SK-N-SH (cell line): ENCODE data around the gene XYLT2. TPM values are rescaled to one million over a fixed set of nuclear protein-coding genes. Genes with fewer than 3 reads are reported as not detected.

Experiments used
- CTCF ChIA-PET: fragments of 300-600, 350-600 bp; formaldehyde crosslinking; extraction: SDS; loops from one replicate; lab custom pipeline; 2021; lab: Yijun Ruan, JAX
- POLR2A ChIA-PET: fragments of 350-600 bp; sonication (Branson Sonifier 250); formaldehyde crosslinking; extraction: SDS; loops from one replicate; lab custom pipeline; 2020; ENCODE audit warnings: antibody characterized with exemption, inconsistent platforms; lab: Yijun Ruan, JAX
- DNase-seq: peaks from one replicate; pipeline ENCODE4 v3.0.0; 2012
- H2AFZ ChIP-seq: fragments of 200-600 bp; sonication (generic); 2 replicates; pipeline ENCODE4 v1.8.1; 2016; ENCODE audit warnings: antibody characterized with exemption, mild to moderate bottlenecking, low read depth
- H3F3A ChIP-seq: fragments of 200-600 bp; sonication (generic); replicated peaks from 2 replicates; pipeline ENCODE3; 2016; ENCODE audit warnings: antibody characterized with exemption, mild to moderate bottlenecking; ENCODE audit not compliant: insufficient read depth
- H3K27ac ChIP-seq, 2 experiments: fragments of 200-500 bp in 1 of 2; fragments of 200-600 bp in 1 of 2; sonication (Bioruptor generic) in 1 of 2; sonication (generic), shearing (Covaris generic) in 1 of 2; 2 replicates each; pipeline versions ENCODE4 v1.5.1 to v1.6.1; 2014 to 2016; ENCODE audit warnings: low read depth in 2 of 2, inconsistent platforms in 1 of 2, low read length in 1 of 2, mild to moderate bottlenecking in 1 of 2, mixed read lengths in 1 of 2
- H3K27me3 ChIP-seq: fragments of 200-600 bp; sonication (generic), shearing (Covaris generic); 2 replicates; pipeline ENCODE4 v1.6.1; 2016; ENCODE audit warnings: mixed run types; ENCODE audit not compliant: insufficient read depth
- H3K36me3 ChIP-seq, 2 experiments: fragments of 200-500 bp in 1 of 2; fragments of 200-600 bp in 1 of 2; sonication (Bioruptor generic) in 1 of 2; sonication (generic) in 1 of 2; replicated peaks in 1 of 2; 2 replicates each; pipeline versions ENCODE3 to v1.5.1; 2014 to 2016; ENCODE audit warnings: low read length in 1 of 2, mild to moderate bottlenecking in 1 of 2; ENCODE audit not compliant: insufficient read depth in 2 of 2, control insufficient read depth in 1 of 2
- H3K4me1 ChIP-seq, 2 experiments: fragments of 200-500 bp in 1 of 2; fragments of 200-600 bp in 1 of 2; sonication (Bioruptor generic) in 1 of 2; sonication (generic), shearing (Covaris generic) in 1 of 2; 2 replicates each; pipeline versions ENCODE4 v1.5.1 to v1.6.1; 2014 to 2016; ENCODE audit warnings: low read depth in 1 of 2, low read length in 1 of 2, mixed run types in 1 of 2; ENCODE audit not compliant: insufficient read depth in 2 of 2, control insufficient read depth in 1 of 2
- H3K4me2 ChIP-seq: fragments of 200-600 bp; sonication (generic), shearing (Covaris generic); 2 replicates; pipeline ENCODE4 v1.6.1; 2017; ENCODE audit warnings: mixed run types
- H3K4me3 ChIP-seq, 2 experiments: fragments of 200-500 bp in 1 of 2; fragments of 200-600 bp in 1 of 2; sonication (Bioruptor generic) in 1 of 2; sonication (generic), shearing (Covaris generic) in 1 of 2; 2 replicates each; pipeline versions ENCODE4 v1.5.1 to v1.8.1; 2014 to 2016; ENCODE audit warnings: low read depth in 2 of 2, inconsistent platforms in 1 of 2, low read length in 1 of 2, mild to moderate bottlenecking in 1 of 2, mixed read lengths in 1 of 2, moderate library complexity in 1 of 2
- H3K79me2 ChIP-seq: fragments of 200-600 bp; sonication (generic); 2 replicates; pipeline ENCODE4 v1.8.1; 2017; ENCODE audit warnings: mild to moderate bottlenecking; ENCODE audit not compliant: insufficient read depth
- H3K9ac ChIP-seq: fragments of 200-600 bp; sonication (generic); 2 replicates; pipeline ENCODE4 v1.6.1; 2017; ENCODE audit warnings: mixed run types
- H3K9me2 ChIP-seq: fragments of 200-600 bp; sonication (generic); 2 replicates; pipeline ENCODE4 v1.6.1; 2017; ENCODE audit warnings: mixed run types
- H3K9me3 ChIP-seq: fragments of 200-600 bp; sonication (generic); 2 replicates; pipeline ENCODE4 v1.6.1; 2017; ENCODE audit warnings: mixed run types, mild to moderate bottlenecking, moderate library complexity
- H4K20me1 ChIP-seq: fragments of 200-600 bp; sonication (generic); 2 replicates; pipeline ENCODE4 v1.6.1; 2017; ENCODE audit warnings: mild to moderate bottlenecking, mixed run types; ENCODE audit not compliant: insufficient read depth
- ELF1 ChIP-seq: IDR thresholded peaks from 2 replicates; pipeline ENCODE4 v1.4.0; 2012
- EZH2phosphoT487 ChIP-seq: fragments of 200-600 bp; sonication (generic); IDR thresholded peaks from 2 replicates; pipeline ENCODE4 v1.6.1; 2017; ENCODE audit warnings: low read depth, mixed run types, mild to moderate bottlenecking, antibody characterized with exemption, moderate library complexity, borderline replicate concordance
- FOXM1 ChIP-seq: IDR thresholded peaks from 2 replicates; pipeline ENCODE4 v1.4.0; 2012; ENCODE audit warnings: low read depth, mild to moderate bottlenecking
- GATA2 ChIP-seq: sonication (generic); formaldehyde crosslinking; IDR thresholded peaks from 2 replicates; pipeline ENCODE4 v1.5.0; 2020; ENCODE audit warnings: mild to moderate bottlenecking, missing genetic modification reagents
- JUND ChIP-seq: IDR thresholded peaks from 2 replicates; pipeline ENCODE4 v1.4.0; 2012
- MXI1 ChIP-seq: IDR thresholded peaks from 2 replicates; pipeline ENCODE4 v1.6.1; 2012; ENCODE audit warnings: mild to moderate bottlenecking, low read depth, low read length, improper control_type of control experiment
- NFIC ChIP-seq: IDR thresholded peaks from 2 replicates; pipeline ENCODE4 v1.4.0; 2012; ENCODE audit warnings: borderline replicate concordance
- NRF1 ChIP-seq: IDR thresholded peaks from 2 replicates; pipeline ENCODE4 v1.6.1; 2012; ENCODE audit warnings: low read depth, mild to moderate bottlenecking, low read length
- RAD21 ChIP-seq: IDR thresholded peaks from 2 replicates; pipeline ENCODE4 v1.6.1; 2012; ENCODE audit warnings: mild to moderate bottlenecking, low read length
- RFX5 ChIP-seq: IDR thresholded peaks from 2 replicates; pipeline ENCODE4 v1.6.1; 2012; ENCODE audit warnings: mild to moderate bottlenecking, improper control_type of control experiment, low read length
- RXRA ChIP-seq: IDR thresholded peaks from 2 replicates; pipeline ENCODE4 v1.4.0; 2012; ENCODE audit warnings: low read depth, mild to moderate bottlenecking, borderline replicate concordance
- SIN3A ChIP-seq: IDR thresholded peaks from 2 replicates; pipeline ENCODE4 v1.6.1; 2012; ENCODE audit warnings: low read depth, mild to moderate bottlenecking, low read length, moderate library complexity, borderline replicate concordance
- TCF12 ChIP-seq: IDR thresholded peaks from 2 replicates; pipeline ENCODE4 v1.4.0; 2012
- WGBS: methylation state at CpG from one replicate; pipeline ENCODE4 v1.1.6; 2017; ENCODE audit warnings: low lambda C conversion rate; 5-methylcytosine and 5-hydroxymethylcytosine counted together
- polyA plus RNA-seq, 3 experiments: library from polyadenylated mRNA; depleted of rRNA; stranded (reverse); fragments of >200 nt; gene quantifications; 2 replicates each; pipeline ENCODE4 v1.2.3, GENCODE V29; 2012
- TF ChIP-seq, protein P1 (sequence below): fragments of 200-600 bp; sonication (generic); IDR thresholded peaks from 2 replicates; pipeline ENCODE4 v1.6.1; 2017; ENCODE audit warnings: antibody characterized with exemption, mild to moderate bottlenecking, moderate library complexity
- TF ChIP-seq, protein P2 (sequence below): fragments of 150-350 bp; IDR thresholded peaks from 2 replicates; pipeline ENCODE4 v1.6.1; 2017; ENCODE audit warnings: antibody characterized with exemption, low read length, low read depth, borderline replicate concordance
- TF ChIP-seq, protein P3 (sequence below): IDR thresholded peaks from 2 replicates; pipeline ENCODE4; 2012
- TF ChIP-seq, protein P4 (sequence below): IDR thresholded peaks from 2 replicates; pipeline ENCODE4 v1.4.0; 2012; ENCODE audit warnings: low read depth
- TF ChIP-seq, protein P5 (sequence below): IDR thresholded peaks from 2 replicates; pipeline ENCODE4 v1.4.0; 2012; ENCODE audit warnings: low read depth, borderline replicate concordance

The XYLT2 gene
- polyA plus RNA-seq, 1 of the 3 experiments (the other 2 are of a cell fraction) = 28.4 TPM

DNA sequence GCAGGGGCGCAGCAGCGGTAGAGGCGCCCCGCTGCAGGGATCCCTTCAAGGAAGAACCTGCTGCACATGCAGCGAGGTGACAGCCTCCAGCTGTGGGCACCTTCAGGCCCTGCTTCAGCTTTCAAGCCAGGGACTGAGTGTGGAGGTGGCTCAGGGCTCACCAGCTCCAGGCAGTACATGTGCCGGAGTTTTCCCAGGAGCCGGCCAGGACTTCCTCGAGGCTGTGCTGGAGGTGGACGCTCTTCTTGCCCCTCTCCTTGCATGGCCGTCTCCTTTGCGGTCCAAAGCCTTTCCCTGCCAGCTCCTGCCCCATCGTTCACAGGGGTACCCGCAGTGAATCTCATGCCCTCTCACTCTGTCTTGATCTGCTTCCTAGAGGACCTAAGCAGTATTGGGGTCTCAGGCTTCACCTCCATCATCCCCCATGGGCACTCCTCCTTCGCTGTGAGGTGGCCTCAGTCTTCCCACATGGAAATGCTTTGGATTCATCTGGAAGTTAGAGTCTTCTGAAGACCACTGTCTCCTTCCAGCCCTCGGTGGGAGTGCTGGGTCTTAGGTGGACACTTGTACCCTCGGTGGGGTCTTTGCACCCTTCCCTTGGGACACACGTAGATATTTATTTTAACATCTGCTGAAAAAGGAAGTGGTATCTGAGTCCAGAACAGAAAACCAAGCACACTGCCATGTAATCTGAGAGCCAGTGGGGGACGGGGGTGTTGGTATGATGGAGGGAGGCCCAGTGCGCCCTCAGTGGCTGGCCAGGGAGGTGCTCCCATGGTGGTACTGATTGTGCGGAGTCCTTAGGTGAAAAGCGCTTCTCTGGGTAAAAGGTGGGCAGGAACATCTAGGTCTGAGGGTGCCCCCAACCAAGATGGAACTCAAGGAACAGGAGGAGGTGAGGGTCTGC lies 7.0 kb downstream of the XYLT2 start:
- CTCF ChIA-PET = interaction anchor here (0.8 to 2.5 kb wide), 5 partner anchors 9 to 153 kb away, joined by 3 to 24 read pairs (median 5); no protein-coding TSS in a partner anchor
- H3K27me3 ChIP-seq = no peaks in the 10 kb centered on the region
- peaks cover 33 to 40% of the 10 kb centered on the region in 2 experiments for H3K36me3 ChIP-seq
- H3F3A ChIP-seq = peaks cover 5% of the 10 kb centered on the region
- H3K27ac ChIP-seq = no peak overlapping the region
- 90% methylated on average over 20 of the region's 21 CpGs for WGBS
- peaks cover 43% of the 10 kb centered on the region for H3K79me2 ChIP-seq
- H3K4me3 ChIP-seq = no peak overlapping the region
- peaks cover 10 to 11% of the 10 kb centered on the region in 2 experiments; a peak in 3 of 4 replicates for H3K4me1 ChIP-seq
- no peaks in the 10 kb centered on the region for H3K9me2 ChIP-seq
- POLR2A ChIA-PET = interaction anchor here (0.6 to 1.6 kb wide), 3 partner anchors 9 to 21 kb away, joined by 3 to 9 read pairs (median 3); partner anchors contain the start of gene EME1
- H3K9me3 ChIP-seq = no peaks in the 10 kb centered on the region
- H3K9ac ChIP-seq = no peak overlapping the region
- TF ChIP-seq RAD21 (no peak), RXRA (no peak), NFIC (no peak), MXI1 (no peak), ELF1 (no peak), TCF12 (no peak), GATA2 (no peak)
- TF ChIP-seq, protein P1, sequence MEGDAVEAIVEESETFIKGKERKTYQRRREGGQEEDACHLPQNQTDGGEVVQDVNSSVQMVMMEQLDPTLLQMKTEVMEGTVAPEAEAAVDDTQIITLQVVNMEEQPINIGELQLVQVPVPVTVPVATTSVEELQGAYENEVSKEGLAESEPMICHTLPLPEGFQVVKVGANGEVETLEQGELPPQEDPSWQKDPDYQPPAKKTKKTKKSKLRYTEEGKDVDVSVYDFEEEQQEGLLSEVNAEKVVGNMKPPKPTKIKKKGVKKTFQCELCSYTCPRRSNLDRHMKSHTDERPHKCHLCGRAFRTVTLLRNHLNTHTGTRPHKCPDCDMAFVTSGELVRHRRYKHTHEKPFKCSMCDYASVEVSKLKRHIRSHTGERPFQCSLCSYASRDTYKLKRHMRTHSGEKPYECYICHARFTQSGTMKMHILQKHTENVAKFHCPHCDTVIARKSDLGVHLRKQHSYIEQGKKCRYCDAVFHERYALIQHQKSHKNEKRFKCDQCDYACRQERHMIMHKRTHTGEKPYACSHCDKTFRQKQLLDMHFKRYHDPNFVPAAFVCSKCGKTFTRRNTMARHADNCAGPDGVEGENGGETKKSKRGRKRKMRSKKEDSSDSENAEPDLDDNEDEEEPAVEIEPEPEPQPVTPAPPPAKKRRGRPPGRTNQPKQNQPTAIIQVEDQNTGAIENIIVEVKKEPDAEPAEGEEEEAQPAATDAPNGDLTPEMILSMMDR = no peak
- TF ChIP-seq, protein P2, sequence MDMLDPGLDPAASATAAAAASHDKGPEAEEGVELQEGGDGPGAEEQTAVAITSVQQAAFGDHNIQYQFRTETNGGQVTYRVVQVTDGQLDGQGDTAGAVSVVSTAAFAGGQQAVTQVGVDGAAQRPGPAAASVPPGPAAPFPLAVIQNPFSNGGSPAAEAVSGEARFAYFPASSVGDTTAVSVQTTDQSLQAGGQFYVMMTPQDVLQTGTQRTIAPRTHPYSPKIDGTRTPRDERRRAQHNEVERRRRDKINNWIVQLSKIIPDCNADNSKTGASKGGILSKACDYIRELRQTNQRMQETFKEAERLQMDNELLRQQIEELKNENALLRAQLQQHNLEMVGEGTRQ = no peak
- TF ChIP-seq, protein P3, sequence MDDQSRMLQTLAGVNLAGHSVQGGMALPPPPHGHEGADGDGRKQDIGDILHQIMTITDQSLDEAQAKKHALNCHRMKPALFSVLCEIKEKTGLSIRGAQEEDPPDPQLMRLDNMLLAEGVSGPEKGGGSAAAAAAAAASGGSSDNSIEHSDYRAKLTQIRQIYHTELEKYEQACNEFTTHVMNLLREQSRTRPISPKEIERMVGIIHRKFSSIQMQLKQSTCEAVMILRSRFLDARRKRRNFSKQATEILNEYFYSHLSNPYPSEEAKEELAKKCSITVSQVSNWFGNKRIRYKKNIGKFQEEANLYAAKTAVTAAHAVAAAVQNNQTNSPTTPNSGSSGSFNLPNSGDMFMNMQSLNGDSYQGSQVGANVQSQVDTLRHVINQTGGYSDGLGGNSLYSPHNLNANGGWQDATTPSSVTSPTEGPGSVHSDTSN = no peak
- no peak for DNase-seq
- no peak overlapping the region for H3K4me2 ChIP-seq
- H4K20me1 ChIP-seq = peaks cover 16% of the 10 kb centered on the region; the same call in 1 of the 2 replicates
- H2AFZ ChIP-seq = no peak overlapping the region

DNA sequence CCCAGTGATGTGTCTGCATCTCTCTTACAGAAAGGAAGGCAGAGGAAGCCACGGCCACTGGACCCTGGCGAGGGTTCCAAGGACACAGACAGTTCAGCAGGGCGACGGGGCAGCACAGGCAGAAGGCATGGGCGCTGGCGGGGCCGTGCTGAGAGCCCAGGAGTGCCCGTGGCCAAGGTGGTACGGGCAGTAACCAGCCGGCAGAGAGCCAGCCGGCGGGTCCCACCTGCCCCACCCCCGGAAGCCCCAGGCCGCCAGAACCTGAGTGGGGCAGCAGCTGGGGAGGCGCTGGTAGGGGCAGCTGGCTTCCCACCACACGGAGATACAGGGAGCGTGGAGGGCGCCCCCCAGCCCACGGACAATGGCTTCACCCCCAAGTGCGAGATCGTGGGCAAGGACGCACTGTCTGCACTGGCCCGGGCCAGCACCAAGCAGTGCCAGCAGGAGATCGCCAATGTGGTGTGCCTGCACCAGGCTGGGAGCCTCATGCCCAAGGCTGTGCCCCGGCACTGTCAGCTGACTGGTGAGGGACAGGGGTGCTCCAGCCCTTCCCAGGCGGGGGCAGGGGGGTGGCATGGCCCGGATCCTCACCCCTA lies 7.8 kb downstream of the XYLT2 start:
- ChIA-PET POLR2A (no interaction called here), CTCF (interaction anchor here (0.6 to 1.4 kb wide), 2 partner anchors 9 to 14 kb away, joined by 3 to 4 read pairs; no protein-coding TSS in a partner anchor)
- peaks cover 3 to 9% of the 10 kb centered on the region in 2 experiments; a peak in 1 of 4 replicates for H3K4me1 ChIP-seq
- no peak overlapping the region for H3K4me3 ChIP-seq
- no peaks in the 10 kb centered on the region for H3F3A ChIP-seq
- H3K4me2 ChIP-seq = no peak overlapping the region
- WGBS = 95% methylated on average over 20 of the region's 27 CpGs
- peaks cover 35% of the 10 kb centered on the region for H3K79me2 ChIP-seq
- no peak overlapping the region for H2AFZ ChIP-seq
- H3K9me3 ChIP-seq = no peaks in the 10 kb centered on the region
- H3K9ac ChIP-seq = no peak overlapping the region
- H3K9me2 ChIP-seq = no peaks in the 10 kb centered on the region
- H3K27me3 ChIP-seq = no peaks in the 10 kb centered on the region
- H3K36me3 ChIP-seq = peaks cover 40 to 48% of the 10 kb centered on the region in 2 experiments
- H4K20me1 ChIP-seq = peaks cover 16% of the 10 kb centered on the region; the same call in 1 of the 2 replicates
- H3K27ac ChIP-seq = no peak overlapping the region
- DNase-seq = no peak
- TF ChIP-seq JUND = no peak
- TF ChIP-seq NFIC = no peak
- TF ChIP-seq SIN3A = no peak
- TF ChIP-seq, protein P4, sequence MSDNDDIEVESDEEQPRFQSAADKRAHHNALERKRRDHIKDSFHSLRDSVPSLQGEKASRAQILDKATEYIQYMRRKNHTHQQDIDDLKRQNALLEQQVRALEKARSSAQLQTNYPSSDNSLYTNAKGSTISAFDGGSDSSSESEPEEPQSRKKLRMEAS = no peak
- no peak for TF ChIP-seq EZH2phosphoT487
- TF ChIP-seq, protein P5, sequence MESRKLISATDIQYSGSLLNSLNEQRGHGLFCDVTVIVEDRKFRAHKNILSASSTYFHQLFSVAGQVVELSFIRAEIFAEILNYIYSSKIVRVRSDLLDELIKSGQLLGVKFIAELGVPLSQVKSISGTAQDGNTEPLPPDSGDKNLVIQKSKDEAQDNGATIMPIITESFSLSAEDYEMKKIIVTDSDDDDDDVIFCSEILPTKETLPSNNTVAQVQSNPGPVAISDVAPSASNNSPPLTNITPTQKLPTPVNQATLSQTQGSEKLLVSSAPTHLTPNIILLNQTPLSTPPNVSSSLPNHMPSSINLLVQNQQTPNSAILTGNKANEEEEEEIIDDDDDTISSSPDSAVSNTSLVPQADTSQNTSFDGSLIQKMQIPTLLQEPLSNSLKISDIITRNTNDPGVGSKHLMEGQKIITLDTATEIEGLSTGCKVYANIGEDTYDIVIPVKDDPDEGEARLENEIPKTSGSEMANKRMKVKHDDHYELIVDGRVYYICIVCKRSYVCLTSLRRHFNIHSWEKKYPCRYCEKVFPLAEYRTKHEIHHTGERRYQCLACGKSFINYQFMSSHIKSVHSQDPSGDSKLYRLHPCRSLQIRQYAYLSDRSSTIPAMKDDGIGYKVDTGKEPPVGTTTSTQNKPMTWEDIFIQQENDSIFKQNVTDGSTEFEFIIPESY = no peak
- no peak for TF ChIP-seq RFX5
- TF ChIP-seq FOXM1 = no peak
- no peak for TF ChIP-seq NRF1
